Heart left ventricle (tissue), 16 donors: Measurements from ENCODE around the gene SCAMP1. TPM values are rescaled to one million over a fixed set of nuclear protein-coding genes. Genes with fewer than 3 reads are reported as not detected.

Source experiments
- ATAC-seq, 4 donors: fragments of 200-7000 bp; cut with Tn5 transposase; one replicate each; pipeline ENCODE4 v1.9.1; 2020 to 2022; ENCODE audit warnings: moderate library complexity in 4 of 4, mild to moderate bottlenecking in 3 of 4, moderate number of reproducible peaks in 1 of 4
- DNase-seq, 5 donors: peaks; one replicate each; pipeline ENCODE4 v3.0.0-alpha.2; 2020
- H3K27ac ChIP-seq, 12 donors: fragments of 200-600 bp; sonication (generic) in 4 of 12; one replicate each; pipeline versions ENCODE4 v1.5.0 to v1.8.0; 2016 to 2022; ENCODE audit warnings: mild to moderate bottlenecking in 2 of 12
- H3K27me3 ChIP-seq, 9 donors: fragments of 200-600 bp; sonication (generic) in 2 of 9; one replicate each; pipeline versions ENCODE4 v1.5.1 to v1.8.0; 2016 to 2022; ENCODE audit warnings: mild to moderate bottlenecking in 3 of 9
- H3K36me3 ChIP-seq, 9 donors: fragments of 200-600 bp; sonication (generic) in 2 of 9; one replicate each; pipeline versions ENCODE4 v1.5.0 to v1.8.0; 2018 to 2022; ENCODE audit warnings: mild to moderate bottlenecking in 2 of 9
- H3K4me1 ChIP-seq, 12 donors: fragments of 200-600 bp; sonication (generic) in 4 of 12; one replicate each; pipeline versions ENCODE4 v1.5.0 to v1.8.0; 2016 to 2022; ENCODE audit warnings: mild to moderate bottlenecking in 3 of 12
- H3K4me3 ChIP-seq, 12 donors: fragments of 200-600 bp; sonication (generic) in 4 of 12; one replicate each; pipeline versions ENCODE4 v1.5.0 to v1.8.0; 2017 to 2022; ENCODE audit warnings: mild to moderate bottlenecking in 9 of 12, moderate library complexity in 4 of 12
- H3K9me3 ChIP-seq, 12 donors: fragments of 200-600 bp; sonication (generic) in 4 of 12; one replicate each; pipeline versions ENCODE4 v1.5.0 to v1.8.0; 2016 to 2022; ENCODE audit warnings: mild to moderate bottlenecking in 1 of 12
- POLR2A ChIP-seq, 2 donors: fragments of 450-650 bp; IDR thresholded peaks; one replicate each; pipeline ENCODE4 v1.6.1; 2017; ENCODE audit warnings: antibody characterized with exemption in 2 of 2, mild to moderate bottlenecking in 2 of 2, moderate library complexity in 2 of 2
- WGBS, 4 donors: extraction: QIAGEN DNeasy Blood & Tissue Kit in 2 of 4; methylation state at CpG; one replicate each; pipeline versions ENCODE4 v1.1.5 to v1.1.7; 2013 to 2018; 5-methylcytosine and 5-hydroxymethylcytosine counted together
- intact Hi-C, 10 donors: fragments of 100-400 bp; cut with DNase I; formaldehyde crosslinking; loops; one replicate each; pipeline versions ENCODE4 v1.11.1 to v1.14.2; 2022
- long read RNA-seq, 3 donors: library from polyadenylated mRNA; unstranded; transcript quantifications; one replicate each; pipeline ENCODE4 v2.0.0, GENCODE V29; 2020 to 2021
- polyA plus RNA-seq, 2 donors: library from polyadenylated mRNA; stranded (reverse); fragments of 200-250 nt; gene quantifications; one replicate each; pipeline ENCODE4 v1.2.3, GENCODE V29; 2013
- total RNA-seq, 9 donors: library from RNA; depleted of rRNA in 2 of 9; stranded (reverse); fragments of >200 nt in 2 of 9; fragmentation: NEBNext Ultra II Directional in 3 of 9; extraction: Animal tissue kit (Norgen Biotek cat#: 25700) in 3 of 9; gene quantifications; one replicate each; pipeline versions ENCODE4 v1.1.0 to v1.2.4, GENCODE V29; 2016 to 2023
- TF ChIP-seq, protein P1 (sequence below), 12 donors: fragments of 200-600 bp; sonication (generic) in 4 of 12; IDR thresholded peaks; one replicate each; pipeline versions ENCODE4 v1.5.0 to v1.8.0; 2018 to 2022; ENCODE audit warnings: antibody characterized with exemption in 12 of 12, mild to moderate bottlenecking in 5 of 12
- donor health status: ischemic (EF 13 %, LVEDD 7.1; RV severe dilation, severe dysfunction).
- donor health status: healthy with polysubstance abuse.
- donor health status: DM: no; HTN: yes; CAD: no.
- donor health status: DM: no; HTN: no; CAD: no.
- donor health status: ischemic (EF 25% LVEDD 6.9; RV normal size, moderate dysfunction).
- donor health status: ischemic (EF 25% LVEDD 5.7; RV mildly dilated, moderate dysfunction).
- donor health status: healthy.
- donor health status: DM: yes; HTN: yes; CAD: no.
- donor health status: ischemic (EF 35%, LVEDD 5.7; RV mildly dilated, moderate dysfunction).
- donor health status: nonischemic (EF 11% LVEDD 7.7; RV severe dilation, severe dysfunction).
- donor health status: DM: yes; HTN: yes; CAD: no.
- donor health status: PGD.
- donor health status: ischemic (EF 29% LVEDD 5.4; RV normal size, mild dysfunction).
- donor health status: nonischemic (EF 23%, LVEDD 6.1; RV moderate dilation, normal function).

The SCAMP1 gene, protein sequence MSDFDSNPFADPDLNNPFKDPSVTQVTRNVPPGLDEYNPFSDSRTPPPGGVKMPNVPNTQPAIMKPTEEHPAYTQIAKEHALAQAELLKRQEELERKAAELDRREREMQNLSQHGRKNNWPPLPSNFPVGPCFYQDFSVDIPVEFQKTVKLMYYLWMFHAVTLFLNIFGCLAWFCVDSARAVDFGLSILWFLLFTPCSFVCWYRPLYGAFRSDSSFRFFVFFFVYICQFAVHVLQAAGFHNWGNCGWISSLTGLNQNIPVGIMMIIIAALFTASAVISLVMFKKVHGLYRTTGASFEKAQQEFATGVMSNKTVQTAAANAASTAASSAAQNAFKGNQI
- total RNA-seq (10 to 100 TPM; 18.9 to 40.6 (median 37.6) TPM), polyA plus RNA-seq (10 to 100 TPM in 1 of 2 donors, 1 to 10 TPM in 1; 6.9 to 17.7 TPM)
- long read RNA-seq, donor 1, full-length matches to known transcripts = 72 of 77 reads
- long read RNA-seq, donor 1, partial matches to known transcripts = 0 of 77 reads
- long read RNA-seq, donor 1, other reads (novel, unspliced or antisense) = 5 of 77 reads
- long read RNA-seq, donor 2, full-length matches to known transcripts = 320 of 380 reads
- long read RNA-seq, donor 2, partial matches to known transcripts = 13 of 380 reads
- long read RNA-seq, donor 2, other reads (novel, unspliced or antisense) = 47 of 380 reads
- long read RNA-seq, donor 3, full-length matches to known transcripts = 86 of 103 reads
- long read RNA-seq, donor 3, partial matches to known transcripts = 1 of 103 reads
- long read RNA-seq, donor 3, other reads (novel, unspliced or antisense) = 16 of 103 reads

DNA sequence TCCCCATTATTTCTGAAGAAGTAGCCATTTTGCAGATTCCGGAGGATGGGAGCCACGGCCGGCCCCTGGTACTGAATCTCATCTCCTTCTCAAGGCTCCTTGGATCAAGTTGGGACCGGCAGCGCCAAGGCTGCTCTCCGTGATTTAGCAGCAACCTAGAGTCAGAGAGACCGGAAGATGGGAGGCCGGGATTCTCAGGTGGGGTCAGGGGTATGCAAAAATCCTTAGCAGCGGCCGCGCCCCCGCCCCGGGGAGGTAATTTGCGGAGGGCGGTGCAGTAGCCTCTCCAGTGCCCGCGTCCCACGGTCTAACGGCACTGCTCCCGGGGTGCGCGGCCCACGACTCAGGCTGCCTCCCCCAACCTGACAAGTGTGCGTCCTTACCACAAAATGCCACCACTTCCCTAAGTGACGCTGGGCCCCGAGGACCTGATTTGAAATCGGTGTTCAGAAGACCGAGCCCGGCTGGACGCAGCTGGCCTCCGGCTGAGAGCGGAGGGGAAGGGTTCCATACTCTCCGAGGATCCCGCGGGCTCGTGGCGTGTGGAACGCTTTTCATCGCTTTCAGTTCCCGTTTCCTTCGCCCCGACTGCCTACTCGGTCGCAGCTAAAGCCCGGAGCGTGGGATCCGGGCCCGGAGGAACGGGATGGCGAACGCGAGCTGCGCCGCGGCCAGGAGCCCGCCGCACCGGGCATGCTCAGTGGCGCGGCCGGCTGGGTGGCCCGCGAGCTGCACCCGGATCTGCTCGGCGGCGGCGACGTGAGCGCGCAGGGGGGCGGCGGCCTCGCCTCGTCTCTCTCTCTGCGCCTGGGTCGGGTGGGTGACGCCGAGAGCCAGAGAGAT, at the start of gene SCAMP1:
TSS of gene SCAMP1 (plus strand) at position 787 of the 843 bp plus-strand sequence. CDS start at position 842, 55 bp downstream.
- ATAC-seq (peak; percentile 92 to 98 (median 98)), DNase-seq (peak; percentile 92 to 96 (median 93))
- H3K27ac ChIP-seq = peak within 1 kb of the TSS; percentile 69 to 95 (median 92)
- intact Hi-C loops = loop anchor here (1.0 to 10.0 kb wide), 6 partner anchors 38 to 285 kb away; partner anchors contain the start of genes AP3B1 (in 9 of the 10) and LHFPL2 (in 2 of the 10)
- peaks cover 0 to 10% (median 0%) of the 10 kb centered on the region in 9 donors for H3K36me3 ChIP-seq
- peak within 1 kb of the TSS; percentile 76 to 97 (median 89) for H3K4me3 ChIP-seq
- WGBS, 4 donors = 0 to 1% (median 0%) methylated on average over 29 to 79 of the region's 79 CpGs
- TF ChIP-seq, protein P1, sequence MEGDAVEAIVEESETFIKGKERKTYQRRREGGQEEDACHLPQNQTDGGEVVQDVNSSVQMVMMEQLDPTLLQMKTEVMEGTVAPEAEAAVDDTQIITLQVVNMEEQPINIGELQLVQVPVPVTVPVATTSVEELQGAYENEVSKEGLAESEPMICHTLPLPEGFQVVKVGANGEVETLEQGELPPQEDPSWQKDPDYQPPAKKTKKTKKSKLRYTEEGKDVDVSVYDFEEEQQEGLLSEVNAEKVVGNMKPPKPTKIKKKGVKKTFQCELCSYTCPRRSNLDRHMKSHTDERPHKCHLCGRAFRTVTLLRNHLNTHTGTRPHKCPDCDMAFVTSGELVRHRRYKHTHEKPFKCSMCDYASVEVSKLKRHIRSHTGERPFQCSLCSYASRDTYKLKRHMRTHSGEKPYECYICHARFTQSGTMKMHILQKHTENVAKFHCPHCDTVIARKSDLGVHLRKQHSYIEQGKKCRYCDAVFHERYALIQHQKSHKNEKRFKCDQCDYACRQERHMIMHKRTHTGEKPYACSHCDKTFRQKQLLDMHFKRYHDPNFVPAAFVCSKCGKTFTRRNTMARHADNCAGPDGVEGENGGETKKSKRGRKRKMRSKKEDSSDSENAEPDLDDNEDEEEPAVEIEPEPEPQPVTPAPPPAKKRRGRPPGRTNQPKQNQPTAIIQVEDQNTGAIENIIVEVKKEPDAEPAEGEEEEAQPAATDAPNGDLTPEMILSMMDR (IDR thresholded peaks at IDR 0.05) = peak; percentile 14 to 67 (median 51)
- TF ChIP-seq POLR2A (IDR thresholded peaks at IDR 0.05) = peak in 1 of 2 donors; percentile 67
- H3K9me3 ChIP-seq = no peaks in the 10 kb centered on the region
- no peaks in the 10 kb centered on the region for H3K27me3 ChIP-seq
- peaks cover 0 to 29% (median 24%) of the 10 kb centered on the region in 12 donors for H3K4me1 ChIP-seq

DNA sequence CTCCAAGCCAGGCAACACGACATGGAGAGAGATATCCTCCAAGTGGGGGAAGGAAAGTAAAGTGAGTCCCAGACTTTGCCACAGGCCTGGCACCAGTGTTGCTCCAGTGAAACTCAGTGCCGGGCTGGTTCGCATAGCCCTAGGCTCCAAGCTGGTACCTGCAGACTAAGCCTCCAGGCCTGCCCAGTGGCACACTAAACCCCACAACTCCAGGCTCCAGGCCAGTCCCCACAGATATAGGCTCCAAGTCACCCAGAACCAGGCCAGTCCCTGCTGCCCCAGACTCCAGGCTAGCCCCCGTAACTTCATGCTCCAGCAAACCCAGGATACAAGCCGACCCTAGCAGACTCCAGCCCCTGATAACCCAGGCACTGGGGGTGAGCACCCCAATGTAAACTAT, 42.9 kb upstream of the SCAMP1 start:
- intact Hi-C loops = loop anchor here in 1 of 10 donors (10.0 kb wide), 1 partner anchor 207 kb away; no protein-coding TSS in a partner anchor
- ATAC-seq = no peak
- H3K36me3 ChIP-seq = no peaks in the 10 kb centered on the region
- no peaks in the 10 kb centered on the region for H3K4me1 ChIP-seq
- TF ChIP-seq, protein P1 (IDR thresholded peaks at IDR 0.05) = no peak
- no peak for TF ChIP-seq POLR2A (IDR thresholded peaks at IDR 0.05)
- WGBS, 4 donors = 84 to 93% (median 89%) methylated on average over 5 of the region's 5 CpGs
- DNase-seq = no peak
- no peak overlapping the region for H3K4me3 ChIP-seq
- H3K27ac ChIP-seq = no peak overlapping the region
- H3K9me3 ChIP-seq = peaks cover 0 to 11% (median 0%) of the 10 kb centered on the region in 12 donors
- no peaks in the 10 kb centered on the region for H3K27me3 ChIP-seq

DNA sequence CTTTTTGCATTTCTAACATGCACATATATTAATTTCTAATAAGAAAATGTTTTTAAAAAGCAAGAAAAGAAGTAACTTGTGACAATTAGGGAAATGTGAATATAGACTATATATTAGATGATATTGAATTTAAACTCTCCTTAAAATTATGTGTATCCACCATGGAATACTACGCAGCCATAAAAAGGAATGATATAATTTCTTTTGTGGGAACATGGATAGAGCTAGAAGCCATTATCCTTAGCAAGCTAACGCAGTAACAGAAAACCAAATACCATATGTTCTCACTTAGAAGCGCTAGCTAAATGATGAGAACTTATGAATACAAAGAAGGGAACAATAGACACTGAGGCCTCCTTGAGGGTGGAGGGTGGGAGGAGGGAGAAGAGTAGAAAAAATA, 42.1 kb upstream of the SCAMP1 start:
- no peak overlapping the region for H3K27ac ChIP-seq
- intact Hi-C loops = loop anchor here in 1 of 10 donors (10.0 kb wide), 1 partner anchor 206 kb away; no protein-coding TSS in a partner anchor
- WGBS, 4 donors = 92 to 94% (median 94%) methylated on average over 3 of the region's 3 CpGs
- H3K36me3 ChIP-seq = no peaks in the 10 kb centered on the region
- no peak overlapping the region for H3K4me3 ChIP-seq
- H3K9me3 ChIP-seq = peaks cover 0 to 11% (median 0%) of the 10 kb centered on the region in 12 donors
- DNase-seq (no peak), ATAC-seq (no peak)
- H3K27me3 ChIP-seq = no peaks in the 10 kb centered on the region
- no peak for TF ChIP-seq POLR2A (IDR thresholded peaks at IDR 0.05)
- TF ChIP-seq, protein P1 (IDR thresholded peaks at IDR 0.05) = no peak
- no peaks in the 10 kb centered on the region for H3K4me1 ChIP-seq
